HT-29 (cell line): Measurements from ENCODE around the gene KIF23. TPM values are rescaled to one million over a fixed set of nuclear protein-coding genes. Genes with fewer than 3 reads are reported as not detected.
A peak's percentile ranks its signal among the peaks of the same experiment; 100 is the strongest.
"Not testable (repeated sequence)": the region's sequence is repeated elsewhere in the genome, so short reads cannot be mapped to it uniquely, and the experiment has no call there.

Experiments
- DNase-seq: peaks from one replicate; pipeline ENCODE4 v3.0.0-alpha.2; 2015; ENCODE audit warnings: low spot score
- total RNA-seq: library from RNA; depleted of rRNA; stranded (reverse); fragments of >200 nt; shearing (Covaris generic); gene quantifications from 2 replicates; pipeline ENCODE4 v1.2.3, GENCODE V29; 2014; rRNA removed

Gene KIF23
- total RNA-seq, result 66.8 and 82.2 TPM in 2 replicates

- DNase-seq, result peak; percentile 98
These were observed at the start of gene KIF23 for GRCh38 chr15:69413822-69414700. KIF23 (plus strand) TSS chr15:69414349; CDS start chr15:69414466, 117 bp downstream.

- DNase-seq, result no peak
These were observed 46.9 kb upstream of the KIF23 start for GRCh38 chr15:69367236-69367635.

GRCh38 chr15:69369631-69370030 is 44.5 kb upstream of the KIF23 start:
- DNase-seq, result no peak

- no peak for DNase-seq
These were observed 40.7 kb upstream of the KIF23 start for GRCh38 chr15:69373406-69373805.

GRCh38 chr15:69375151-69375790 is 38.9 kb upstream of the KIF23 start:
- DNase-seq, result no peak

- DNase-seq, result no peak
These were observed 36.8 kb upstream of the KIF23 start for GRCh38 chr15:69377216-69377970.

- DNase-seq, result no peak
These were observed 33.9 kb upstream of the KIF23 start for GRCh38 chr15:69380100-69380725.

GRCh38 chr15:69380726-69381105 is 33.4 kb upstream of the KIF23 start:
- no peak for DNase-seq

GRCh38 chr15:69382176-69382575 is 32.0 kb upstream of the KIF23 start:
- DNase-seq, result not testable (repeated sequence)

- DNase-seq, result not testable (repeated sequence)
These were observed 30.1 kb upstream of the KIF23 start for GRCh38 chr15:69384066-69384465.

GRCh38 chr15:69384626-69385598 is 29.2 kb upstream of the KIF23 start:
- DNase-seq, result no peak

GRCh38 chr15:69385831-69386230 is 28.3 kb upstream of the KIF23 start:
- DNase-seq, result no peak

GRCh38 chr15:69386284-69386683 is 27.9 kb upstream of the KIF23 start:
- DNase-seq, result no peak

- no peak for DNase-seq
These were observed 25.9 kb upstream of the KIF23 start for GRCh38 chr15:69388260-69388705.

GRCh38 chr15:69389426-69389825 is 24.7 kb upstream of the KIF23 start:
- no peak for DNase-seq

GRCh38 chr15:69390575-69390974 is 23.6 kb upstream of the KIF23 start:
- DNase-seq, result no peak

GRCh38 chr15:69391046-69391757 is 22.9 kb upstream of the KIF23 start:
- no peak for DNase-seq

- DNase-seq, result no peak
These were observed 21.8 kb upstream of the KIF23 start for GRCh38 chr15:69392352-69392751.

- DNase-seq, result no peak
These were observed 20.2 kb upstream of the KIF23 start for GRCh38 chr15:69393831-69394491.
